ENCODE data around the gene DOK5.
"Not testable (repeated sequence)": the region's sequence is repeated elsewhere in the genome, so short reads cannot be mapped to it uniquely, and the experiment has no call there.

Gene DOK5

DNA sequence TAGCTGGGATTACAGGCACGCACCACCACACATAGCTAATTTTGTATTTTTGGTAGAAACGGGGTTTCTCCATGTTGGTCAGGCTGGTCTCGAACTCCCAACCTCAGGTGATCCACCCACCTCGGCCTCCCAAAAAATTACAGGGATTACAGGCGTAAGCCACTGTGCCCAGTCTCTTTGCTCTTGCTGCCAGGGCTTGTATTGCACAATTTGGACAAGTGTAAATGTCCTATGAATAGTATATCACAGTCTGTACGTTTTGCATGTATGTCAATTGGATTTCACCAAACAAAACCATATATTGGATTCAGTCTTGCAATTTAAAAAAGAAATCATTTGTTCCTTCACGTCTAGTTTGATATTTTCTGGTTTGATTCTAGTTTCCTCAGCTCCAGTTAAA, 2.1 kb upstream of the DOK5 start:
- DNase-seq = no peak

DNA sequence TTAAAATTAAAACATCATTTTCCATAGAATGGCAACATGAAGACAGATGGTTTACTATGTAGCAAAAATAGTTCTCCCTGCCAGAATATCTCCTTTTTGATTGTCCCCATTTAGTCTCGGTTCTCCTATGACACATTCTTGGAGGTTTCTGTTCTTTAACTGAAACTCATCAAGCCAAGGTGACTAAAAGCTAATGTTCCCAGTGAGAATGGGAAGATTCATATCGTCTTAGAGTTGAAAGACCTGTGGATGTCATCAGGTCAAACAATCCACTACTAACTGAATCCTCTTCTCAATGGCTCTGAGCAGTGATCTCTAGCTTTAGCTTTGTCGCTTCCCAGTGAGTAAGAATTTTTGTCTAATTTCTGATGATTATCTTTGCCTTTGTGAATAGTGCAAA, 1.3 kb upstream of the DOK5 start:
- DNase-seq = no peak

DNA sequence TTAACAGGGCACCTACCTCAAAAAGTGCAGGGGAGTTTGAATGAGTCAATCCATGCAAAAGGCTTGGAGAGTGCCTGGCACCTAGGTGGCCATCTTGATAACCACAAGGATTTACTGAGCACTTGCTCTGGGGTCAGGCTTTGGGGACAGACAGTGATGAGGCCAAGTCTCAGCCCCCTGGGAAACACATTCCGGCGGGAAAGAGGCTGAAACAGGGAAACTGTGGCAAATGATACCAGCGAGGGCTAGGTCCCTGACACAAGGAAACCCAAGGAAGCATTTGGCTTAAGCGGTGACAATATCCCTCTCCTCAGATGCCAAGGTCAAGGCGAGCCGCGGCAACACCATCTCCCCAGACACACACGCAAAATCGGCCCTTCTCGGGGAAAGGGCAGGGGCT, 527 bp upstream of the DOK5 start:
- no peak for DNase-seq

DNA sequence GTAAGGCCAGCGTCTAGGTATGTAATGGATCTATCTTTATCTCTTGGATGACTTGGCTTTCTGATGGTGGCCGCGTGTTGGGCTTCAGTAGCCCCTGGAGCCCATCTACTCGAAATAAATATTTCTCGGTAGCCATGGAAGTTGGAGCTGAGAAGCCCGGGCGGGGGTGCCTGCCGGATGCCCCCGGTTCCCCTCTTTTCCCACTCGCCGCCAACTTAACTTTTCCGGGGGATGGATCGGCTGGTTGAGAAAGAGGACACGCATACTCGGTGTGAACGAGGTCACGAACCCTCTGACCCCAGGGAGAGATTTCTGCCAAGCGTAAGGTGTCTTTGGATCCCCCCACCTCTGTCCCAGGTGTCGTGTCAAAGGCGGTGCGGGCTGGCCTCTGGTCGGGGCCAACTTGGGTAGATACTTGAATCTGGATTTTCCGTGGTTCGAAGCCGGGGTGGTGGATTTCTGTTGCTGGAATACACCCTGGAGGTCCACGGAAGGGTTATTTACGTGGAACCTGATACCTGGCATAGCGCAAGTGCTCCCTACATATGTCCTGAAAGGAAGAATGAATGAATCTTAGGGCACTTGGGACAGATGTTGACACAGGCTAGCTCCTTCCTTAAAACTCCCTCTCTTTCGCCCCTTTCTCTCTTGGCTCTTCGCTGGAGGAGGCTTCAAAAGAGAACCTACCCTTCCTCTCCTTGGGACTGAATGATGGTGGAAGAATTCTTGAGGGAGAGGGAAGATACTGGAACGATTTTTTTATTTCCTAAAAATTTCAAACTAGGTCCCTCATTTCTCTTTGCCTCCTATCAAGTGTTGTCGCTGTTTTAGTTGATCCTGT, 996 bp downstream of the DOK5 start:
- DNase-seq = no peak

DNA sequence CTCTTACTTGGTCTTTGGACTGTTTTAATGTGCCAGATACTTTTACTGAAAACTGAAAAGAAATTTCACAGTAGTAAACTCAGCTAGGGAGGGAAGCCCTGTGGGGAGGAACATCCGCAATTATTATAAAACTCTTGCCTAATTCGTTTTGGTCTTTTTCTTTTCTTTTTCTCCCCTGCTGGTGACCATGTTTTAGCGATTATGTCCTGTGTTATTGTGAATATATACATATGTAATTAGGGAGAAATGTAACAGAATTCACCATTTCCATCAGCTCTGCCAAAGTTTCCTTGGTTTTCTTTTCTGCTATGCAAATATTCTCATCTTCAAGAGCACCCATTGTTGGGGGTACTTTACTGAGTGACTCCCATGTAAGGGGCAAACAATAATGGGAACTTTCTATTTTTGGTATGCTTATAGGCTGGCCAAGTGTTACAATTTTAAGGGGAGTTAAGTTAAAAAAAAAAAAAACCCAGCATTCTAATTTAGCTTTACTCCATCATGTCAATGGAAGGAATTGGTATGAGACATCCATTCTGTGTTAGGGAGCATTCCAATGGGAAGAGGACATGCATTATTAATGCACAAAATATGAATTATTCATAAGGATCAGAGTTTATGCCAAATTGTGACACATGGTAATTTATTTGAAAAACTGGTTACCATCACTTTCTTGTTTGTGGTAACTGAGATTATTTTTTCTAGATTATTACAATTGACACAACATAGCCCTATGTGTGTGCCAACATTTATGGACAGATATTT, 2.0 kb downstream of the DOK5 start:
- no peak for DNase-seq

DNA sequence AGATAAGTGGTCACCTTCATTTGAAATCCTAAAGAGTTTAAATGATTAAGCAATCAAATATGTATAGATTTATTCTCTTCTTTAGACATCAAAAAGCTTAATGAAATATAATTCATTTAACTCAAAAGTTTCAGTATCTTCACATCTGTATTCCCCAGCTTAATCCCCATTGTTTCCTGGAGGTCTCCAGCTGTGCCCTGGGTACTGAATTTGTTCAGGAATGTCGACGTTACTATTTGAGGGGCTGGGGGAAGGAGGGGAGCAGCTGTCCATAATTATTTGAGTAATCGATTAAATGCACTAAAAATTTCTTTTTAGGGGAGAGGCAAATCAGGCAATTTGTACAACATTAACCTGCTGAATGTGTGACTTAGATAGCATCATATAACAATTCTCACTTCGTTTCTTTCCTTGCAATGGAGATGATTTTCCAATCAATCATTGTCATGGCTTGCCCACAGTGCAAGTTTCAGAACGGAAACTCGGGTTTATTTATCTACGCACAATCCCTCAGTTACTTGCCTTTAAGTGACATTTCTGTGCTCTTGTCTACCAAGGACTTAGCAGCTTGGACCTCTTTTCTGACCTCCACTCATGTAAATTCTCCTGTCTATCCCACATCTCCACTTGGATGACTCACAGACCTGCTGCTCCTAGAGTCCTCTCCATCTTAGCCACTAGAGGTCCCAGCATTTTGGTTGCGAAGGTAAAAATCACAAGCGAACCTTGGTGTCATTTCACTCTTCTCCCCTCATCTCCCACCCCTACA, 3.9 kb downstream of the DOK5 start:
- DNase-seq = no peak

DNA sequence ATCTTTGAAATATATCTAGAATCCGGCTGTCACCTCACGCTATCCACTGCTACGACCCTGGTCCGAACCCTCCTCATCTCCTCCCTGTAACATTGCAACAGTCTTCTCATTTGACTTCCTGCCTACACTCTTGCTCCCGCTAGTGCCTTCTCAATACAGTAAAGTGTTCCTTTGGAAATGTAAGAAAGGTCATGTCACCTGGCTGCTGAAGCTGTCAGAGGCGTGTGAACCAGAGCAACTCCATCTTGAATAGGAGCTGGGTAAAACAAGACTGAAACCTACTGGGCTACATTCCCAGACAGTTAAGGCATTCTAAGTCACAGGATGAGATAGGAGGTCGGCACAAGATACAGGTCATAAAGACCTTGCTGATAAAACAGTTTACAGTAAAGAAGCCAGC, 4.5 kb downstream of the DOK5 start:
- not testable (repeated sequence) for DNase-seq

DNA sequence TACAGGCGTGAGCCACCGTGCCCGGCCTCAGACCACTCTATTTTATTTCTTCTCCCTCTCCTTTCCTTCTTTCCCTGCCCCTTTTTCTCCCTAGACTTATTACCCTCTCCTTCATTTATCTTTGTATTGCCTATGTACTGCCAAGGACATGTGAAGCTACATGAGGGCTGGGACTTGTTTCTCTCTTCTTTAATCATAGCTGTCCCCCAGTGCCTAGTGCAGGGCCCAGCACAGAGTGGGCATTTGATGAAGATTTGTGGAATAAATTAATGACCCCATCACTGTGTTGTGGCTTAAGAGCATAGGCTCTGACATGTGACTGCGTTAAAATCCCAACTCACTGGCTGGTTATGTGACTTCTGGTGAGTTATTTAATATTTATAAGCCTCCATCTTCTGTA, 6.0 kb downstream of the DOK5 start:
- no peak for DNase-seq

DNA sequence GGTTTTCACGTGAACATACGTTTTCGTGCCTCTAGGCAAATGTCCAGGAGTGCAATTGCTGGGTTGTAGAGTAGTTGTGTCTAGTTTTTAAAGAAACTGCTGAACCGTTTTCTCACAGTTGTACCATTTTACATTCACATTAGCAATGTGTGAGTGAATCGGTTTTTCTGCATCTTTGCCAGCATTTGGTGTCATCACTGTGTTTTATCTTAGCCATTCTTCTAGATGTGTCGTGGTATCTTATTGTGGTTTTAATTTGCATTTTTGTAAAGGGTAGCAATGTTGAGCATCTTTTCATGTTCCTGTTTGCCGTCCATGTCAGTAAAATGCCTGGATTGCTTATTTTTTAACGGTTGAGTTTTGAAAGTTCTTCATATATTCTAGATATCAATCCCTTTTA, 10.2 kb downstream of the DOK5 start:
- DNase-seq = no peak

DNA sequence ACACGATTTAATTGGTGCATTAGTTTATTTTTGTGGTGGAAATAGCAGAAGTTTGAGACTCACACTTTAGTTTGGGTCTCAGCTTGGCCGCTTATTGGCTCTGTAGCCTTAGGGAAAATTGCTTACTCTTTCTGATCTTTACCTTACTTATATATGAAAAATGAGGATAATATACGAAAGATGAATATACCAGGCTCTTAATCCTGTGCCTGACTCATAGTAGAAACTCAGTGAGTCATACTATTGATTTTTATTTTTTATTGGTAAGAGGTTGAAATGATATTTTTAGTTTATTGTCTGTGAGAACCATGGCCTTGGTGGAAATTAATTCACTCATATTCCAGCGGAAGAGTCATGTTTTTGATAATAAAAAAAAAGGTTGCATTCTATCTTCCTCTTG, 11.2 kb downstream of the DOK5 start:
- DNase-seq = no peak

DNA sequence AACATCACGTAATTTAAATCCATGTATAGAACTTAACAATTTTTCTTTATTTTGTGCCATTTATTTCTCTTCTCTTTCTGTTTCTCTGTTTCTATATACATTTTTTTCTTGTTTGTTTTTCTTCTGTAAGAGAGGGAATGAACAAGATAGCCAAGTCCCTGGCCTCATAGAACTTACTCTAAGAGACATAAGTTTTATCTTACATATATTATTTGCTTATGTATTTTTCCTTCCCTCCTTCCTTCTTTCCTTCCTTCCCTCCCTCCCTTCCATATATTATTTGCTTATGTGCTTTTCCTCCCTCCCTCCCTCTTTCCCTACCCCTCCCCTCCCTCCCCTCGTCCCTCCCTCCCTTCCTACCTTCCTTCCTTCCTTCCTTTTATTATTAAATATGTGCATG, 13.0 kb downstream of the DOK5 start:
- DNase-seq = no peak

DNA sequence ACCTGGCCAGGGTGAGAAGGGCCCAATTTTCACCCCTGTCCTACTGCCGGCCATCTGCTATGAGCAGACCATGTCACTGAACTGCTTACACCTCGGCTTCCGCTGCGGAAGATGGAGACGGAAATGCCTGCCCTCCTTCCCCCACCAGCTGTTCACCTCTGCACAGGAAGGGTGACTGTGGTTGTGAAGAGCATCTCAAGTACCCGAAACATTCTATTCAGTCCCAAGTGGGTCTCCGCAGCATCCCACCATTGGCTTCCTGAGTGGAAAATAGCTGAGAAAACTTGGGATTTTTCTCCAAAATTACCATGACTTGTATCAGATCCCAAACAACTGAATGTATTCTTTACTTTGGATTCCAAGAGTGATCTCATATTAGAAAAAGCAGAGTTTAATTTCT, 16.1 kb downstream of the DOK5 start:
- DNase-seq = no peak

DNA sequence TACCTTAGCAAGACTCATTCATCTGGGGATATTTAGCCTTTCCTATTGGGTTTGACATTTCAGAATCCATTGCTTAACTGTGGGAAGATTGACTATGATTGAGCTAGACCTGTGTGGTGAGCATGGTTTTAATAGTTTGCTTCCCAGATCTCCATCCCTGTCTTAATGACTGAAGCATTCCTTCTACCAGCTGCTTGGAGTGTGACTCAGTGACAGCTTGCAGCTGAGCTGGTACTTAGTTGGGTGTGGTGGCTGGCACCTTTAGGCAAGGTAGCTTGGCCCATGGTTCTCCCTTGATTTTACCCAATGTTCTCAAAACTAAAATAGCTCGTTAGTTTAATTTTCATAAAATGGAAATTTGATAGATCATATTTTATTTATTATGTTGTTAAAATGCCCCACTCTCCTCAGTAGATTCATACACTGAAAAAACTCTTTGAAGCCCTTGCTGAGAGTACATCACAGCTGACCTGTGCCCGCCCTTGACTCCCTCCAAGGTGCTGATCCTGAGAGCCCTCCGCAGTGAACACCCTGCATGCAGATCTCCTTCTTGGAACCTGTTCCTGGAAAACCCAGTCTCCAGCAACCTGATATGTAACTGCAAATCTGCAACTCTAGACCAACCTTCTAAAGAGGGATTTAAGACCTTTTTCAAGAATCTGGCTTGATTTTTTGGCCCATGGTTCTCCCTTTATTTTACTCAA, 19.1 kb downstream of the DOK5 start:
- no peak for DNase-seq

DNA sequence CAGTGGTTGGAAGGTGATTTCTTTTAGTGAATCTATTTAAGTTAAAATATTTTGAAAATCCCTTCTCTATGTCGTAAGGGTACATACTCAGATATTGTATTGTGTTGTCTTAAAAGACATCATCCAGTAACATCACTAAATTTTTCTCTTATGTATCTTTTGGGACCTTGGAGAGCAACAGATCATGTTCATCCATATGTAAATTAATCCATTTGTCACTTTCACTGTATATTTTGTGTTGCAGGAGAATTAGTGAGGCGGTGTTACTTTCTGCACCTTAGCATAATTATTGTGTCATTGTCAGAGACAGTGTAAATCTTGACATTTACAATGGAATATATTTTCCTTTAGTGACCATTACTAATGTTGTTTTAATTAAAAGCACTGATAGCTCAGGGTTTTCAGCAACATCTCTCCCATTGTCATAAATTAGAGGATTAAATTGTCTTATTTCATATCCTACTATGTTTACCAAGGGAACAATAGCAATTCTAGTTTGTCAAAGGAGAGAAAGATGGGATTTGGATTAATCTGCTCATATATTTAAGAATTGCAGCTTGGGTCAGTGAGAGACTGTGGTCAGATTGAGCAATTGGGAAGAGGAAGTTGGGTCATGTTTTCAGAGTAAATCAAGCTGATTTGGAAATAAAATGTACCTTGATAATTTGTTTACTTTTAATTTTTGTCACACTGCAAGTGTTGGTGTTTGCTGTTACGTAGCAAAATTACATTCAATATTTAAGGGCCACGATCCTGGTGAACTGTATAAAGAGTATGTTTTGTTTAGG, 22.7 kb downstream of the DOK5 start:
- no peak for DNase-seq

DNA sequence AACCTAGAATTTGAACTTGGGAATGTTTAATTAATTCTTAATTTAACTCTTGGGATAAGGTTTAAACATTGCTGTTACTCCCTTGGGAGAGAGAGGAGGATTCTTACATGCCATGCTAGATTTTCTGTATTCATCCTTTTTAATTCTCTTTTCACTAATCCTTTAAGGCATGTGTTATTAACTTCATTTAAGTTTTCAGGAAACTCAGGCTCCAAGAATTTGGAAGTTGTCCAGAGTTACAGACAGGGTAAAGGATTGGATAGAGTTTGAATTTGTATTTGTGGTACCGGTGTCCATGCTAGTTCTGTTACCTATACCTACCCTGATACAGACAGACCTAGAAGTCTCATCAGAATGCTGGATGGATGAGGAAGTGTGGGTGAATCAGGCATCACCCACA, 23.7 kb downstream of the DOK5 start:
- DNase-seq = no peak

DNA sequence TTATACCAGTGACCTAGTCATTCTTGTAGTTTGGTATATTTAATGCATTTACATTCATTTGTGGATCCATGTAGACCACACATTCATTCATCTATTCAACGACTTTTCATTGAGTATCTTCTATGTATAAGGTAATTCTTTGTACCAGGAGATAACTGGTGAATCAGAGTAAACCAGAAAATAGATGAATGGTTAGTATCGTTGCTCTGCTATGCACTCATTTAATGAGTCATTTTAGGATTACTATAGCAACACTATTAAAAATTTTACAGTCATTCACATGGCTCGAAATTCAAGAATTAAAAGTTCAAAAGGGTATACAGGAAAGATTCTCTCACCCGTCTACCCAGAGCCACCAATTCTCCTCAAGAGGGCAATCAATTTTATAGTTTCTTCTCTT, 26.8 kb downstream of the DOK5 start:
- no peak for DNase-seq

DNA sequence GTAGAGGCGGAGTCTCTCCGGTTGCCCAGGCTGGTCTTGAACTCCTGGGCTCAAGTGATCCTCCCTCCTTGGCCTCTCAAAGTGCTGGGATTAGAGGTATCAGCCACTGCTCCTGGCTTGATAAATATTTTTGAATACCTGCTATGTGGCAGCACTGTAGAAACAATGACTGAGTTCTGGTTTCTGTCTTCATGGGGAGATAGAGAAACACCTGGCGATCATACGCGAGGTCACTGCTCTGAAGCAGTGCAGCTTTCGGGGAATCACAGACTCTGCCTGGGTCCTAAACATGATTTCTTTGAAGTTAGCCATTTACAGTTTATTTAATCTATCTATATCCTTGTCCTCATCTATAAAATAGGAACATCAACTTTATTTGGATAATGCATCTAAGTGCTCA, 31.2 kb downstream of the DOK5 start:
- DNase-seq = no peak

DNA sequence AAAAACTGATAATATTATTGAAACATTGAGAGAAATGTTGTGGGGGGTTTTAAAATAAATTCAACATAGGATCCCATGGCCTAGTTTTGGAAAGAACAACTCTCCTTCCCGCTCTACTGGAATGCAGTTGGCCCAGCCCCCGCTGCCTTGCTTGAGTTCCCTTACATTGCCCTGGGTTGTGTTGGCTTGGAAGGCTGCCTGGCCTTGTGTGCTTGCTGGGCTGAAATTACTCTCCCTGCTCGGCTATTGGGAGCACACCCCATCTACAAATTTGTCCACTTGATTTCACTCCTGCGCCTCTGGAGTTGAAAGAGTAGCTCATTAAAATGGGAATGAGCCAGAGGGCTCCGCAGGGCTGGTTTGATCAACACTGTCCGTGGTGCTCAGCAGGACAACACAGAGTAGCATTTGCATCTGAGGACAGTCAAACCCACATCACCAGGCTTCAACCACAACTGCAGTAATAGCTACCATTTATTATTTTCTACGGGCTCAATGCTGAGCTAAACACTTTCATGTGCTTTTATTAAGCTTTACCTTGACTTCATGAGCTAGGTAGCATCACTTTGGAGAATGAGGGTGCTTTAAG, 35.2 kb downstream of the DOK5 start:
- DNase-seq = no peak

DNA sequence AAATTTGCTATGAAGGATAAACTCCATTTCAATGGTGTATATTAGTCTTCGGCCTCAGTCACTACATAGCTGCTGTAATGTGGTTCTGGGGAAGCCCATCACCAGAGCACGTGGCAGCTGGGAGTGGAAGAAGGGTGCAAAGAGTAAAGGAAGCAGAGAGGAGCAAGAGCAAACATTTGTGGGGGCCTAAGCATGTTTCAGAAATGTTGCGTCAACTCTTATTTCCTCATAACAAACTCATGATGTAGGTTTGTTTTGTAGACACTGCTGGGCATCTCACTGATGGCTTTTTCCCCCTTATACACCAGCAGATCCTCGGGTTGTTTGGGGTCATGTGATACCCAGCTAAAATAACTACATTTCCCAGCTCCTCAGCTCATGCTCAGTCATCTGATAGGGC, 37.3 kb downstream of the DOK5 start:
- DNase-seq = no peak

DNA sequence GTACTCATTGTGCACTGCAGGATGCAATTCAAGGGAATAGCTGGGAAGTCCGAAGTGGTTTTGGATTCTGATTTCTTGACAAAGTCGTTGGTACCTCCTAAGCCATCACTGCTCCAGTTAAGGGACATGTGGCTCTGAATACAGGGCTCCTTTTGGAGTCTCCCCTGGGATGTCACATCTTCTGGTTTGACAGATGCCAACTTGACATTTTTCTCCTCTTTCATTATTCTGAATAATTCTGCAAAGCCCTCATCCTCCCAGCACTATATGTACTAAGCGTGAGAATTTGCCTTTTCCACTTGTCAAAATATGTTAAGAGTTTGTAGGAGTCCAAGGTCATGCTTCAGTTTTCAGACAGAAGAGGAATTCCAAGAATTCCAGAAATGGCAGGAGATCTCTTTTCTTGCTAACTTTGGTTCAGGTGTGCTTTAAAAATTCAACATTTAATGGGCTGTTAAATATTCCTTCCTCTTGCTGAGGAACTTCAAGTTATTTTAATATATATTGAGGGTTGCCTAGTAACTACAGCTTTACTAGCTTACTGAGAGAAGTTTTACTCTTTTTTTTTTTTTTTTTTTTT, 38.7 kb downstream of the DOK5 start:
- DNase-seq = no peak

DNA sequence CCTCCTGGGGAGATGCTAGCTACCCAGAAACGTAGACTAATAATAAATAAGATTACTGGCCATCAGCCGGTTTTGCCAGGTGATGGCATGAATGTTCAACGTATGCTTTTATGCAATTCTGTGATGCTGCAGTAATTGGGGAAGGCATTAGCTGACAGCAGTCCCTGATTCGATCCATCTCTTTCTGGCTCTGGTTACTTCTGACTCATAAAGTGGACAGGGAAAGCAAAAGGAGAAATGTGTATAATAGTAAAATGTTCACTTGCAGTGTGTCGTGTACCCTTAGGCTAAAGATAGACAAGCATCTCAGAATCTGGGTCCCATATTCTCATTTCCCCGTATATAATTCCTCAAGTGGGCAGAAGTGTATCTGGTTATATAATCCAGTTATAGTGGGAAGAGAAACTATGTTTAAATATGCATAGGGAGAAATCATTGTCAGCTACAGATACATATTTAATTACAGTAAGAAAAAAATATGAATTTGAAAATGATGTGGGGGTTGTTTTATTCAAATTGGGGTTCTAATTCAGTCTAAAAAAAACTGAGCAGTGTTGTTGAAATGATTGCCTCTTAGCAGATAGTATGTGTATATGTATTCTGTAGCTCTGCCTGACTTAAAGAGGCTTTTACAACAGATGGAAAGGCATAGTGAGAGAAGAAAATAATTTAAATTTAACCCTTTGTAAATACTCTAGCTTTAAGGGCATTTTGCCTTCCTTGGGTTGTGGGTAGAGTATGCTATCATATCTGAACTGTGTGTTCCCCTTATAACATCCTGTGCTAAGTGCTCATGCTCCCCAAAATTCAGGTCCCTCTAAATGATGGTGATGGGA, 40.6 kb downstream of the DOK5 start:
- DNase-seq = no peak

All from DMS79 (cell line).